ENCODE data around the gene MACF1. TPM values are rescaled to one million over a fixed set of nuclear protein-coding genes. Genes with fewer than 3 reads are reported as not detected.

Gene MACF1
- total and polyA plus RNA-seq, 2 of the 13 experiments (the other 11 are each of a cell fraction or from before 2014, with no cell fraction given), result 36.7 to 65.4 TPM

DNA sequence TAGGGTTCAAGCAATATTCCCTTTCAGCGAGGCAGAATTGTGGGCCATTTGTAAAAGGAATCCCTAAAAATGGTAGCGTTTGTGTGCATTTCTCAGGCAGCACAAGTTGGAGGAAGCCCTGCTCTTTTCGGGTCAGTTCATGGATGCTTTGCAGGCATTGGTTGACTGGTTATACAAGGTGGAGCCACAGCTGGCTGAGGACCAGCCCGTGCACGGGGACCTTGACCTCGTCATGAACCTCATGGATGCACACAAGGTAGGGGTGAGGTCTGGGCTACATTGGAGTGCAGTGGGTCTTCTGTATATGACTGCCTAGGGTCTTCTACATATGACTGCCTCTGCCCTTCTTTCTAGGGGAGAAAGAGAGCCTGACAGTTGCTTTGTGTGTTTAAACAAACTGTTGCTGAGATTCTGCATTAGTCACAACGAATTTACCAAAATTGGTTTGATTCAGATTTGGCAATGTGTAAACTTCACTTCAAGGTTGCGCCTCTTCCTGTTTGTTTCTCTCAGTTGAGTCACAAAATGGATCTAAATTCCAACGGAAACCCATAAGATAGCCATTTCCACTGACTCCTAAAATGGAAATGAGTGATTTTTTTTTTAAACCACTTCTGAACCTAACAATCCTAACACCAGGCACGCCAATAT, 246.6 kb downstream of the MACF1 start:
- Histone ChIP-seq H3K79me2 (ENCODE audit: insufficient read depth, low read length) (no peaks in the 10 kb centered on the region), H3K9me3 (ENCODE audit: low read length) (no peaks in the 10 kb centered on the region), H2AFZ (ENCODE audit: low read length) (no peak overlapping the region), H3K27ac (ENCODE audit: extremely low read length, insufficient read depth, low read length) (no peak overlapping the region), H3K4me2 (ENCODE audit: low read depth, low read length) (no peak overlapping the region), H4K20me1 (ENCODE audit: insufficient read depth, low read length) (no peaks in the 10 kb centered on the region), H3K4me3 (replicated peaks in 1 of 3; ENCODE audit: insufficient read depth in 1 of 3, low read depth in 2 of 3, low read length in 3 of 3) (no peak overlapping the region), H3K9ac (ENCODE audit: insufficient read depth, low read depth, low read length) (no peak overlapping the region), H3K36me3 (replicated peaks in 1 of 2; ENCODE audit: control insufficient read depth in 1 of 2, insufficient read depth in 2 of 2, low read length in 2 of 2) (peaks cover 44 to 87% of the 10 kb centered on the region in 2 experiments), H3K27me3 (ENCODE audit: control insufficient read depth in 1 of 2, insufficient read depth in 2 of 2, low read length in 2 of 2) (no peaks in the 10 kb centered on the region), H3K4me1 (ENCODE audit: insufficient read depth, low read length) (peaks cover 6% of the 10 kb centered on the region; the same call in 1 of the 2 replicates)
- FAIRE-seq, result no peak
- in situ Hi-C loops (cut with HindIII; ENCODE audit: extremely low pct_ligation_motif_present, low pct_unique_long_range_greater_than_20kb), result no loop called here
- POLR2A ChIA-PET, result no interaction called here
- intact Hi-C loops (cut with micrococcal nuclease; ENCODE audit: unreplicated experiment), result no loop called here
- ATAC-seq, result peak; percentile 51
- CTCF ChIA-PET (ENCODE audit: low intra/inter-chr PET ratio, low total read pairs), result no interaction called here
- peak; percentile 15 for DNase-seq (ENCODE audit: low spot score)
- WGBS (ENCODE audit: low lambda C conversion rate), result 74% methylated on average over 10 of the region's 10 CpGs
- BruUV-seq (replicated peaks), result no TSS peak
- TF ChIP-seq CREB1 (IDR thresholded peaks at IDR 0.05) (no peak), CREB1 (CRISPR knock-in tag; IDR thresholded peaks at IDR 0.05) (no peak), ZEB1 (IDR thresholded peaks at IDR 0.05; ENCODE audit: insufficient replicate concordance, low read depth) (no peak), ZSCAN25 (CRISPR knock-in tag; IDR thresholded peaks at IDR 0.05) (0 out of 2 replicates have a peak, but pooled peaks have one; percentile 31), SP140L (CRISPR knock-in tag; IDR thresholded peaks at IDR 0.05; ENCODE audit: borderline replicate concordance) (no peak), RARA (CRISPR knock-in tag; IDR thresholded peaks at IDR 0.05) (peak; percentile 85), EP300 (IDR thresholded peaks at IDR 0.05; ENCODE audit: low read depth in 2 of 2, low read length in 2 of 2) (no peak), EP300 (CRISPR knock-in tag; IDR thresholded peaks at IDR 0.05; ENCODE audit: borderline replicate concordance) (no peak), CHCHD3 (CRISPR knock-in tag; IDR thresholded peaks at IDR 0.05) (no peak), HCFC1 (IDR thresholded peaks at IDR 0.05; ENCODE audit: low read depth, low read length) (no peak), RXRA (CRISPR knock-in tag; IDR thresholded peaks at IDR 0.05) (peak; percentile 41; the same call in 1 of the 2 replicates), ZFYVE20 (CRISPR knock-in tag; IDR thresholded peaks at IDR 0.05; ENCODE audit: borderline replicate concordance, low read depth) (no peak), FOXA3 (CRISPR knock-in tag; IDR thresholded peaks at IDR 0.05) (no peak), CC2D1A (CRISPR knock-in tag; IDR thresholded peaks at IDR 0.05) (no peak), KLF6 (CRISPR knock-in tag; IDR thresholded peaks at IDR 0.05) (no peak), GZF1 (CRISPR knock-in tag; IDR thresholded peaks at IDR 0.05) (no peak)
- TF ChIP-seq, protein P1, sequence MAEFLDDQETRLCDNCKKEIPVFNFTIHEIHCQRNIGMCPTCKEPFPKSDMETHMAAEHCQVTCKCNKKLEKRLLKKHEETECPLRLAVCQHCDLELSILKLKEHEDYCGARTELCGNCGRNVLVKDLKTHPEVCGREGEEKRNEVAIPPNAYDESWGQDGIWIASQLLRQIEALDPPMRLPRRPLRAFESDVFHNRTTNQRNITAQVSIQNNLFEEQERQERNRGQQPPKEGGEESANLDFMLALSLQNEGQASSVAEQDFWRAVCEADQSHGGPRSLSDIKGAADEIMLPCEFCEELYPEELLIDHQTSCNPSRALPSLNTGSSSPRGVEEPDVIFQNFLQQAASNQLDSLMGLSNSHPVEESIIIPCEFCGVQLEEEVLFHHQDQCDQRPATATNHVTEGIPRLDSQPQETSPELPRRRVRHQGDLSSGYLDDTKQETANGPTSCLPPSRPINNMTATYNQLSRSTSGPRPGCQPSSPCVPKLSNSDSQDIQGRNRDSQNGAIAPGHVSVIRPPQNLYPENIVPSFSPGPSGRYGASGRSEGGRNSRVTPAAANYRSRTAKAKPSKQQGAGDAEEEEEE (CRISPR knock-in tag; IDR thresholded peaks at IDR 0.05; ENCODE audit: borderline replicate concordance), result no peak
- TF ChIP-seq, protein P2, sequence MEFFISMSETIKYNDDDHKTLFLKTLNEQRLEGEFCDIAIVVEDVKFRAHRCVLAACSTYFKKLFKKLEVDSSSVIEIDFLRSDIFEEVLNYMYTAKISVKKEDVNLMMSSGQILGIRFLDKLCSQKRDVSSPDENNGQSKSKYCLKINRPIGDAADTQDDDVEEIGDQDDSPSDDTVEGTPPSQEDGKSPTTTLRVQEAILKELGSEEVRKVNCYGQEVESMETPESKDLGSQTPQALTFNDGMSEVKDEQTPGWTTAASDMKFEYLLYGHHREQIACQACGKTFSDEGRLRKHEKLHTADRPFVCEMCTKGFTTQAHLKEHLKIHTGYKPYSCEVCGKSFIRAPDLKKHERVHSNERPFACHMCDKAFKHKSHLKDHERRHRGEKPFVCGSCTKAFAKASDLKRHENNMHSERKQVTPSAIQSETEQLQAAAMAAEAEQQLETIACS (CRISPR knock-in tag; IDR thresholded peaks at IDR 0.05), result no peak
- TF ChIP-seq, protein P3, sequence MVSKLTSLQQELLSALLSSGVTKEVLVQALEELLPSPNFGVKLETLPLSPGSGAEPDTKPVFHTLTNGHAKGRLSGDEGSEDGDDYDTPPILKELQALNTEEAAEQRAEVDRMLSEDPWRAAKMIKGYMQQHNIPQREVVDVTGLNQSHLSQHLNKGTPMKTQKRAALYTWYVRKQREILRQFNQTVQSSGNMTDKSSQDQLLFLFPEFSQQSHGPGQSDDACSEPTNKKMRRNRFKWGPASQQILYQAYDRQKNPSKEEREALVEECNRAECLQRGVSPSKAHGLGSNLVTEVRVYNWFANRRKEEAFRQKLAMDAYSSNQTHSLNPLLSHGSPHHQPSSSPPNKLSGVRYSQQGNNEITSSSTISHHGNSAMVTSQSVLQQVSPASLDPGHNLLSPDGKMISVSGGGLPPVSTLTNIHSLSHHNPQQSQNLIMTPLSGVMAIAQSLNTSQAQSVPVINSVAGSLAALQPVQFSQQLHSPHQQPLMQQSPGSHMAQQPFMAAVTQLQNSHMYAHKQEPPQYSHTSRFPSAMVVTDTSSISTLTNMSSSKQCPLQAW (CRISPR knock-in tag; IDR thresholded peaks at IDR 0.05), result no peak
- TF ChIP-seq, protein P4, sequence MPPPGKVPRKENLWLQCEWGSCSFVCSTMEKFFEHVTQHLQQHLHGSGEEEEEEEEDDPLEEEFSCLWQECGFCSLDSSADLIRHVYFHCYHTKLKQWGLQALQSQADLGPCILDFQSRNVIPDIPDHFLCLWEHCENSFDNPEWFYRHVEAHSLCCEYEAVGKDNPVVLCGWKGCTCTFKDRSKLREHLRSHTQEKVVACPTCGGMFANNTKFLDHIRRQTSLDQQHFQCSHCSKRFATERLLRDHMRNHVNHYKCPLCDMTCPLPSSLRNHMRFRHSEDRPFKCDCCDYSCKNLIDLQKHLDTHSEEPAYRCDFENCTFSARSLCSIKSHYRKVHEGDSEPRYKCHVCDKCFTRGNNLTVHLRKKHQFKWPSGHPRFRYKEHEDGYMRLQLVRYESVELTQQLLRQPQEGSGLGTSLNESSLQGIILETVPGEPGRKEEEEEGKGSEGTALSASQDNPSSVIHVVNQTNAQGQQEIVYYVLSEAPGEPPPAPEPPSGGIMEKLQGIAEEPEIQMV (CRISPR knock-in tag; IDR thresholded peaks at IDR 0.05; ENCODE audit: low read depth), result no peak

Measured in HepG2 (cell line).